Skin of body (tissue), 2 donors: ENCODE data around the gene ARL5B. TPM values are rescaled to one million over a fixed set of nuclear protein-coding genes. Genes with fewer than 3 reads are reported as not detected.

ENCODE experiments used
- DNase-seq: peaks from one replicate; lab custom pipeline; 2025; lab: John Stamatoyannopoulos, UW
- total RNA-seq: library from RNA; depleted of rRNA; stranded (reverse); fragments of >200 nt; gene quantifications from one replicate; pipeline ENCODE4 v1.2.3, GENCODE V29; 2014

ARL5B gene
- total RNA-seq, 1 donor from 2014 or later = 50.4 TPM

DNA sequence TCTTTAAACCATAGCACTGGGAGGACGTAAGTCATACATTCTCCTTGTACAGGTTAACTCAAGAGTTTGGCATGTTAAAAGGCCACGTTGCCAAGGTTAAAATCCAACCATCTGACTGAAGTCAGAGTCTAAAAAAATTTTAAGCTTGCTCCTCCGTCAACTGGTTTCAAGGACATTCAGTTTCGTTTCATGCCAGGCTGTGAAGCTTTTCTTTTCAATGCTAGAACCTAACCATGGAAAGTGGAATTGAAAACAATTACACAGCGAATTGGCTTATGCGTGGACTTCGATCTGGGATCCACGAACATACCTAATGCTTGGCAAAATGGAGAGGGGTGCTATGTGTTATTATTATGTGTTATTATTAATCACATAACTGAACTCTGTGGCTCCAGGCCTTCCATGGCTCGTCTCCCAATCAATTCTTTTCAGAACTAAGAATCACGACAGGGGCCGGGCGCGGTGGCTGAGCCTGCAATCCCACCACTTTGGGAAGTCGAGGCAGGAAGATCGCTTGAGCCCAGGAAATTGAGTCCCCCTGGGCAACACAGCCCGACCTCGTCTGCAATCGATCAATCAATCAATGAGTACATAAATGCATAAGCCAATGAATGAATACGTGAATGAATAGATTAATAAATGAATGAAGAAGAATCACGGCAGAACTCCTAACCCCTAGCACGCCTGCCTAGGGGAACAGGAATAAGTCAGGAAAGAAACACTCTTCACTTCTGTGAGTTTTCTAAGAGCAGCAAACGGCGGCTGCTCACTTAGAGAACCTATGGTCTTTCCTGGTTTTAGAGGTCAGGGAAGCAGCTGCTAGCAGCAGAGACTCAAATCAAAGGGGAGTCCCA lies 733 bp upstream of the ARL5B start:
- DNase-seq = peak; percentile 44

DNA sequence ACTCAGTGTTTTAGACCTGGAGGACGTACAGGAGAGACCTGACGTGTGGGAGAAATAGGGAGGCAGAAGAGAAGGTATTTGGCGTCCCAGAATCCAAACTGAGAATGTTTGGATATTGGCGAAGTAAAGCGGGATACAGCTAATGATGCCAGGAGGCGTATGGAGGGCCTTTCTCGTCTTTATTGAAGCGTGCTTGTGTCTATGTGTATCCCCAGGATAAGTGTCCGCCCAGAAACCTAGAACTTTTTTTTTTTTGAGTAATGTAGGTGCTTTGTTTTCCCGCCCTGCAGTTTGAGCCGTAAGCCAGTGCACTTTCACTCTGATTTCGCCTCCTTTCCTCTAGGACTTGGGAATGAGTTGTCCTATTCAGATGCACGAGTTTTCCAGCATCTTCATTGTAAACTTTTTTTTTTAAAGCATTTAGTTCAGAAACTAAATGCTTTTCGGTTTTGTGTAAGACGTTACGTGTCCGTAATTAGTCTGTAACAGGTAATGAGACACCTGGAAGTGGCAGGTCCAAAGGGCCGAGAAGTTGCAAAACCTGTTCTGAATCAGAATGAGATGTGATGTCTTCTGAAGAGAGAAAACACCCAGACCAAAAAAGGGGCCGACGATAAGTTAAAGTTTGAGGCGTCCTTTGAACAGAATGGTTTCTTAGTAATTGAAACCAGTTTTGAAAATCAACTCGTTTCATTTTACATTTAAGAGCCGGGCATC lies 746 bp downstream of the ARL5B start:
- DNase-seq = peak; percentile 16

DNA sequence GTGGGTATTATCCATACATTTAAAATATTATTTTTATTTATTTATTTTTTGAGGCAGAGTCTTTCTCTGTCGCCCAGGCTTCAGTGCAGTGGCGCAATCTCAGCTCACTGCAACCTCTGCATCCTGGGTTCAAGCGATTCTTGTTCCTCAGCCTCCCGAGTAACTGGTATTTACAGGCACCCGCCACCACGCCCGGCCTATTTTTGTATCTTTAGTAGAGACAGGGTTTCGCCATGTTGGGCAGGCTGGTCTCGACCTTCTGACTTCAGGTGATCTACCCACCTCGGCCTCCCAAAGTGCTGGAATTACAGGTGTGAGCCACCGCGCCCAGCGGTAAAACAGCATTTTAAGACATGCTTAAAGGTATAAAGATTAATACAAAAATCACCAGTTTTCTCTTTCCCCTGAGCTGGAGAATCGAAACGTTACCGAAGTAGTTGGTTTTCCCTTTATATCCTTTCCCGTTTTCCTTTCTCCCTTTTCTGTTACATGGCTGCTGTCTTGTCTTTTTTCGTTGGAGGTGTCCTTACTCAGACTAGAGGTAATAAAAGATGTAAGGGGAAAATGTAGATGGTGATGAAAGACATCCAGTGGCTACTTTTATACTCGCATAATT lies 1.7 kb downstream of the ARL5B start:
- DNase-seq = no peak

- DNase-seq = no peak
Measured at GRCh38 chr10:18664841-18665478, 5.7 kb downstream of the ARL5B start.

DNA sequence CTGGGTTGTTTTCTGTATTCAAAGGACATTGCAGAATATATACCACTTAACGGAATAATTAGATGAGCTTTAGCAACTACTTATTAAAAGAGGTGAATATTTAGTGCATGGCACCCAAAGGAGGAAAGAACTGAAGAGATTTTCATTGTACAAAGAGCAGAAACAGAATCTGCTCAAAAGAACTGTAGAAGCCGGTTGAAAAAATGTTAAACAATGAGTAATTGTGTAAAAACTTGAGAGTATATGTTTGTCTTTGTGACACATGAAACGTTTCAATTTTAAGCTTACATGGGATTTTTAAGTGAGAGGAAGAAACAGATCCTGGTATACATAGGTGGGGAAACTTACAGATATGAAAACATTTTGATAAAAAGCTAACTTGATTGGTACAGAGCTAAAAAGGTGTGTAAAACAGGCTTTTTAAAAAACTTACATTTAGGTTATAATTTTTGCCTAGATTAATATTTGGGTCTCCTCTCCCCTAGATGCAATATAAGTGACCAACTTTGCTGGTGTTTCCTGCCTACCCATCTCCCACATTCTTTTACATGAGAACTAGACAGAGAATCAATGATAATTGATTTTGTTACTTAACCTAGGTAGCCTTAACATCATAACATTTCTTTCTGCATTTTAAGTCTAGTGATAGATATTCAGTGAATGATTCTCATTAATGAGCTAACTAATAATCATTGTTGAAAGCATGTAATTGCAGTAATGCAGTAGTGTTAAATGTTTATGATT lies 6.8 kb downstream of the ARL5B start:
- DNase-seq = no peak

DNA sequence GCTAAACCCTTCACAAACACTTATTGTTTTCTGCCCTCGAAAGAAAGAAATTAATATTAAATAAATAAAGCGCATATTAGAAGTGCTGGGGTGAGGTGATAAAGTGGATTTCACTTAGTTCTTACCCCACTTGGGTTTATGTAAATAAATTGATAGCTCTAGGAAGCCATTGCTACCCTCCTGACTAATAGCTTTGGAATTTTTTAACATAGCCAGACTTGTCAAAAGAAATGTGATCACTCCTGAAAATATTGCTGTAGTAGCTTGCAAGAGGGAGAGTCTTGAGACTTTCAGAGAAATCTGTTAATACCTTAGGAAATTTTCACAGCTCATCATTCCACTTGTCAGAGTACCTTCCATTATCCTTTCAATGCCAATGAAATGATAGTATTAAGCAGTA lies 7.6 kb downstream of the ARL5B start:
- DNase-seq = no peak

DNA sequence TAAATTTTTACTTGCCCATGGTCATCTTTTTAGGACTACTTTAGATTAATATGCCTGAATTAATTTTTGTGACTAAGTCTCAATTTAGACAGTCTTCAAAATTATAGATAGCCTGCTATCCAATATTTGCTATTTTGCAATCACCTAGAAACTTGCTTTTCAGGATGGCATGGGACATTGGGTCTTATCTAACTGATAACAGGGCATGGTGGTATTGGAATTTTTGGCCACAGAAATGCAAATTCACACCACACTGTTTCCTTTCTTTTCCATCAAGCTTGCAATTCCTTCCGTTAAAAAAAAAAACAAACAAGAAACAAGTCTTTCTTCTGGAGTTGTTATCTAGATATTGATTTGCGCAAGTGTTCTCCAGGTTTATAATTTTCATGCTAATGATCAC lies 8.8 kb downstream of the ARL5B start:
- DNase-seq = no peak

DNA sequence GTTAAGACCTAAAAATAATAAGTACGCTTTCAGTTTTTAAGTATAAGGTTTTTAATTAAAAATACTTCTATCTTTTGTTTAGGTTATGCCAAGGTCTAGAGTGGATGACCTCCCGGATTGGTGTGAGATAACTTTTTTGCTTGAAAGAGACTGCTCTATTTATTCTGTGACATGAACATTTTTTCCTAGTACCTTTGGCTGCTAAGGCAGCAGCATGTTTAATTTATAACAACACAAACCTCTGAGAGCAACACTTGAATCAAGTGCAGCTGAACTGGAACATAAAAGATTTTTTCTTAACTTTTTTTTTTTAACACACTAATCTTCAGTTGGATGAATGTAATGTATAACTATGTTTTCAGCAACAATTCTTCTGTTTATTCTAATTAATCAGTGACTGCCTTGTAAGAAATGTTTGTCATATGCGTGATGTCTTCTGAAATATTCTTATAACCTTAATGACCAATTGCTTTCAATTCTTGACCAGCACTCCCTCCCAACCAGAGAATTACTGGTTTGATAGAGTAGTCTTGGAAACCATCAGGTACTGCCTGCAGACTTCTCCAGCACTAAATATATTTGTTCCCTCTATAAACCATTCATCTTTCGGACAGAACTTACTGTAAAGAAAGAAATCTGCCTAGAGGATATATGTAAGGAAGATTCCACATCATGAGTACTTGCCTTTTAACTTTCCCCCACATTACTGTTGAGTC lies 16.0 kb downstream of the ARL5B start:
- no peak for DNase-seq

DNA sequence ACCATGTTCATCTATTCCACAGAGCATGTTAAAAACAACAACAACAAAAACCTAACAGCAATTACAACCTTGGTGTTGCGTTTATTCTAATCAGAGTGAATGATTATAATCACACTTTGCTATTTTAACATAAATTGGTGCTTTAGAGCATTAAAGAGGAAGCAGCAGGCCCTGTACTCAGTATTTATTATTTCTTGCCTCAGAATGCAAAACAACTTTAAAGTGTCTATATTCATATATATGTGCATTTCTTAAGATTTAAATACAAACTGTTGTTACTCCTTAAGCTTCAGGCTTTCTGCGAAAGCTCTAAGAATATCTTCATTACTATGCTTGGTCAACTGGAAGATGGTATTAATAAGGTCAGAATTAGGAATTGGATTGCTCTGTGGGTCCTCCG lies 21.5 kb downstream of the ARL5B start:
- no peak for DNase-seq

DNA sequence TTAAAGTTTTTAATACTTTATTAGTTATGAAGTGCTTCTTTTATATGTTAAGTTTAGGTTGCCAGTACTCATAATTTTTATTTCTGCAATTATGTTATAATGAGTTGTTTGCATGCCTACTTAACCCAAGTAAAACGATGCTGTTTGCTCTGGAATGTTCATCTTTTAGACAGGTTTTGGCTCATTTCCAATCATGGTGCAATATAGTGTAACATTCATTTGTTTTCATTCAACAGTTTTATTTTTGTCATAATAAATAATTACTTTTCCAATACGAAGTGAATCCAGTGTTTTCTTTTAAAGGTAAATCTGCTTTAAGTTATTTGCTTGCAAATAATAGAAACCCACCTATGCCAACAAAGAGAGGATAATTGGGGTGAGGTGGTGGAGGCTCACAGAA lies 22.1 kb downstream of the ARL5B start:
- DNase-seq = no peak

- no peak for DNase-seq
Measured at GRCh38 chr10:18681971-18682411, 22.8 kb downstream of the ARL5B start.

DNA sequence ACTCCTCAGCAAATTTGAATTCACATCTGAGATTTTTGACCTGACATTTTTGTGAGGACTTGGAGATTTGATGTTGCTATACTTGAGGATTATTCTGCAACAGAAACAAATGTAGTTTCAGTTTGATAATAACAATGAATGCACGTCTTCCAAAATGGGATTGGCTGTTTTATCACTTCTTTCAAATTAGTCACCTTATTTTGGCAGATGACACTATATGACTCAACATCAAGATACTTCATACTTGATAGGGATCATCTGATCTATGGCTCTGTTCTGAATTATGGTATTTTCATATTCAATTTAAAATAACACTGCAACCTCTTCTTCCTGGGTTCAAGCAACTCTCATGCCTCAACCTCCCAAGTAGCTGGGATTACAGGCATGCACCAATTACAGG lies 24.2 kb downstream of the ARL5B start:
- DNase-seq = no peak

- DNase-seq = no peak
Measured at GRCh38 chr10:18684416-18684815, 25.2 kb downstream of the ARL5B start.

- no peak for DNase-seq
Measured at GRCh38 chr10:18684953-18685352, 25.7 kb downstream of the ARL5B start.

- no peak for DNase-seq
Measured at GRCh38 chr10:18685555-18685954, 26.3 kb downstream of the ARL5B start.

DNA sequence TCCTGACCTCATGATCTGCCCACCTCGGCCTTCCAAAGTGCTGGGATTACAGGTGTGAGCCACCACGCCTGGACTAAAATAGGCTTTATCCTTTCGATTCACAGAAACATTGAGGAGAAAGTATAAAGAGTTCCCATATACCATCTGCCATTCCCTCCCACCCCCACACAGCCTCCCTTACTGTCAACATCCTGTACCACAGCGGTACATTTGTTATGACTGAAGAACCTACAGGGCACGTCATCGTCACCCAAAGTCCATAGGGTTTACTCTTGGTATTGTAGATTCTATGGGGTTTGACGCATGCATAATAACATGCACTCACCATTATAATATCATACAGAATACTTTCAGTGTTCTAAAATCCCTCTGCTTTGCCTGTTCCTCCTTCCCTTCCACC lies 28.0 kb downstream of the ARL5B start:
- no peak for DNase-seq

DNA sequence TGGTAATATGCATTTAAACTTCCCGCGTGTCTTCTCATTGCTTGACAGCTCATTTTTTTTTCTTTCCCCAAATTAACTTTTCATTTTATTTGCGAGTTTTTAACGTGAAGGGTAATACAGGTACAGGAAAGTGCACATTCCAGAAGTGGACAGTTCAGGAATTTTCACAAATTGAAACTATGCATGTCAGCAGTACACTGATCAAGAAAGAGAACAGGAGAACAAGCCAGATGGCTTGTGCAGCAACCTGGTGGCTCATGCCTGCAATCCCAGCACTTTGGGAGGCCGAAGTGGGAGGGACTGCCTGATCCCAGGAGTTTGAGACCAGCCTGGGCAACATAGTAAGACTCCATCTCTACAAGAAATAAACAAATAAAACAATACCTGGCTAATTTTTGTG lies 28.5 kb downstream of the ARL5B start:
- no peak for DNase-seq

- DNase-seq = no peak
Measured at GRCh38 chr10:18689498-18689897, 30.3 kb downstream of the ARL5B start.

DNA sequence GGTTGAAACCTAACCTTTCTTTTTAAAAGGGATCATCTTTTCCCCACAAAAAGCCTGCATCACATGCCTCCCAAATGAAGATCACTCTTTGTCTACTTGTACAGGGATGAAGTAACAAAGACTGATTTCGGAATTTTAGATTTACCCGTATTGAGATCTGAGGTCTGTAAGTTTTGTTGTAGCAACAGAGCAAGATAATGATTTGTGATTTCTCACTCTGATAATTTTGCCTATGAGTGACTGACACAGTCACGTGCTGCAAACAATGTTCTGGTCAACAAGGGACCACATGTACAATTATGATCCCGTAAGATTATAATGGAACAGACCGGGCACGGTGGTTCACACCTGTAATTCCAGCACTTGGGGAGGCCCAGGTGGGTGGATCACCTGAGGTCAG lies 31.3 kb downstream of the ARL5B start:
- no peak for DNase-seq
